GM19099 (cell line): ENCODE data around the gene ZYX.

Source experiments
- POLR2A ChIP-seq: IDR thresholded peaks from 3 replicates; pipeline ENCODE4 v1.6.1; 2011; ENCODE audit warnings: low read depth; ENCODE audit not compliant: insufficient read length; ENCODE audit errors: extremely low read depth

ZYX gene, protein sequence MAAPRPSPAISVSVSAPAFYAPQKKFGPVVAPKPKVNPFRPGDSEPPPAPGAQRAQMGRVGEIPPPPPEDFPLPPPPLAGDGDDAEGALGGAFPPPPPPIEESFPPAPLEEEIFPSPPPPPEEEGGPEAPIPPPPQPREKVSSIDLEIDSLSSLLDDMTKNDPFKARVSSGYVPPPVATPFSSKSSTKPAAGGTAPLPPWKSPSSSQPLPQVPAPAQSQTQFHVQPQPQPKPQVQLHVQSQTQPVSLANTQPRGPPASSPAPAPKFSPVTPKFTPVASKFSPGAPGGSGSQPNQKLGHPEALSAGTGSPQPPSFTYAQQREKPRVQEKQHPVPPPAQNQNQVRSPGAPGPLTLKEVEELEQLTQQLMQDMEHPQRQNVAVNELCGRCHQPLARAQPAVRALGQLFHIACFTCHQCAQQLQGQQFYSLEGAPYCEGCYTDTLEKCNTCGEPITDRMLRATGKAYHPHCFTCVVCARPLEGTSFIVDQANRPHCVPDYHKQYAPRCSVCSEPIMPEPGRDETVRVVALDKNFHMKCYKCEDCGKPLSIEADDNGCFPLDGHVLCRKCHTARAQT

GRCh38 chr7:143380646-143381426 is at the start of gene ZYX:
Gene ZYX (plus strand): TSS chr7:143381345. CDS start chr7:143381572, 227 bp downstream.
- peak; percentile 76 for TF ChIP-seq POLR2A

GRCh38 chr7:143334244-143334643 is 46.9 kb upstream of the ZYX start:
- TF ChIP-seq POLR2A, result no peak

DNA sequence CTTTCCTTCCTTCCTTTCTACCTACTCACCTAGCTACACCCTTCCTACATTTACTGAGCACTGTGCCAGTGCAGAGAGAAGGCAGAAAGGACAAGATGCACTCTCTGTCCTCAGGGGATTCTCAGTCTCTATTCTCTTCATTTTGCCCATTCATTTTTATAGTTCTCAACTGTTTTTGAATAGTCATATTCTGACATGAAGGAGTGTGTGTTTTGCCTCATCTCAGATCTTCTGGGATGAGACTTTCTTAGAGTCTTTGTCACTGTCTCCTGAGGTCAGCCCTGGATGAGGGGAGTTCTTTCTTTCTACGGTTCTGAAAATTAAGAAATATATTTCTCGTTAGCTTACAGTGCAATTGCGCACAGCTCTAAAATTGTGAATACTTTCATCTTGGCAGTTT is 43.9 kb upstream of the ZYX start:
- TF ChIP-seq POLR2A, result no peak

- no peak for TF ChIP-seq POLR2A
Measured at GRCh38 chr7:143341842-143342241, 39.3 kb upstream of the ZYX start.

DNA sequence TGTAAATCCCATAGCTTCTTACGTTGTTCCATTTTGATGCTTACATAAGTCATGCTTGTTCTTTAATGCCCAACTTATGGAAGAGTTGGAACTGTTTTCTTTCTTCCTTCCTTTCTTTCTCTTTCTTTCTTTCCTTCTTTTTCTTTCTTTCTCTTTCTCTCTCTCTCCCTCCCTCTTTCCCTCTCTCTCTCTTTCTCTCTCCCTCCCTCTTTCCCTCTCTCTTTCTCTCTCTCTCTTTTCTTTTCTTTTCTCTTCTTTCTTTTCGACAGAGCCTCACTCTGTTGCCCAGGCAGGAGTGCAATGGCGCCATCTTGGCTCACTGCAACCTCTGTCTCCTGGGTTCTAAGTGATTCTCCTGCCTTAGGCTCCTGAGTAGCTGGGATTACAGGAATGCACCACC is 37.5 kb upstream of the ZYX start:
- no peak for TF ChIP-seq POLR2A

DNA sequence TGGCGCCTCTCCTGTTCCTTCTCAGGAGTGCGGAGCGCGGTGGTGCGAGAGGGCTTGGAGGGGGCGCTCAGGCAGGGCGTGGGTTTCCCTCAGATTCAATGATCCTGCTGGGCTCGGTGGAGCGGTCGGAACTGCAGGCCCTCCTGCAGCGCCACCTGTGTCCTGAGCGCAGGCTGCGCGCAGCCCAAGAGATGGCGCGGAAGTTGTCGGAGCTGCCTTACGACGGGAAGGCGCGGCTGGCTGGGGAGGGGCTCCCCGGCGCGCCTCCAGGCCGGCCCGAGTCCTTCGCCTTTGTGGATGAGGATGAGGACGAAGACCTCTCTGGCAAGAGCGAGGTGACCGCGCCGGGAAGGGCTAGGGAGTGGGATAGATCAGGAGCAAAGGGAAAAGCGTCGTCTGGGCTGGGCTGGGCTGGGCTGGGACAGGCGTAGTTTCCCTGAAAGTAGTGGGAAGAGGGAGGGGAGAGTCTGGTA is 35.7 kb upstream of the ZYX start:
- TF ChIP-seq POLR2A, result no peak

DNA sequence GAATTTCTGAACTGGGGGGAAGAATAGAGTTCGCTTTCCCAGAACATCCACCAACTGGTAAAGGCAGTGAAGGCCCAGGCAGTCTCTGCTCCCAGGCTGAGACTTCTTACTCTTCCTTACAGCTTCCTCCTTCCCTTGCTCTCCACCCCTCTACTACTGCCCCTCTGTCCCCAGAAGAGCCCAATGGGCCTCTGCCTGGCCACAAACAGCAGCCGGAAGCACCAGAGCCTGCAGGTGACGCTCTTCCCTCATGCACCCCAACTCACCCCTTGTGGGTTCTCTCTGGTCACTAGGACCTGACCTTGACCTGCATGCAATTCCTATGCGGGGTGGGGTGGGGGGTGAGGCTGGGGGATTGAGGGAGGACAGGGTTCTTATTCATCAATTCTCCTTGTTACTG is 35.1 kb upstream of the ZYX start:
- no peak for TF ChIP-seq POLR2A

DNA sequence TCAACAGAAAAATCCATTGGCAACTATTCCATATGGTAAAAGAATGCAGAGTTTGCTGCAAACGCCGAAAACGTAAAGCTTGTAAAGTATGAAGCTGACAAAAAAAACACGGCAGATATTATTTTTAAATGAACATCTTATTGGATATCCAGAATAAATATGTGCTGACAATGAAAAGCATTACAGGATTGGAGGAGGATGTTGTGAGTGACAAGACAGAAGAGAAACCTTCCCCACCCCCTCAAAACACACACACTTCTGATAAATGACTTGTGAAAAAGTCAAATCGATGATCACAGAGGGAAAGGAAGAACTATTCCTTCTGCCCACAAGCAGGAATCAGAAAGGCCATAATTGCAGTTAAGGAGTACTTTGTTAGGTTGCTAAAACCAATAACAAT is 33.2 kb upstream of the ZYX start:
- TF ChIP-seq POLR2A, result no peak

DNA sequence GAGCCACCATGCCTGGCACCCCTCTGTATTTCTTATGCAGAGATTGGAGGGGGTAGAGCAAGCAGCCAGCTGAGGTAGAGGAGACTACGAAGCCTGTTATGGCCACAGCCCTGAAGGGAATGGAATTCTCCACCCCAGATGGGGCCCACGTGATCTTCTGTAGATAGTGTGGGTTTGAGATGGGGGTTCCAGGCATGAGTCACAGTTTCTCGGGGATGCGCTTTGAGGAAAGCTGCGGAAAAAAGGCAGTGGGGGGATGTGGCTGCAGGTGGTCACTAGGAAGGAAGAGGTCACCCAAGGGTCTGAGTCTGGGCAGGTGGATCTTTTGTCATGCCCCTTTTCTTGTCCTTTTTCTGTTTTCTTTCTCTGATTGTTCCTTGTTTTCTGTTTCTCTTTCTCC is 30.1 kb upstream of the ZYX start:
- TF ChIP-seq POLR2A, result no peak

GRCh38 chr7:143351574-143351973 is 29.6 kb upstream of the ZYX start:
- TF ChIP-seq POLR2A, result no peak

DNA sequence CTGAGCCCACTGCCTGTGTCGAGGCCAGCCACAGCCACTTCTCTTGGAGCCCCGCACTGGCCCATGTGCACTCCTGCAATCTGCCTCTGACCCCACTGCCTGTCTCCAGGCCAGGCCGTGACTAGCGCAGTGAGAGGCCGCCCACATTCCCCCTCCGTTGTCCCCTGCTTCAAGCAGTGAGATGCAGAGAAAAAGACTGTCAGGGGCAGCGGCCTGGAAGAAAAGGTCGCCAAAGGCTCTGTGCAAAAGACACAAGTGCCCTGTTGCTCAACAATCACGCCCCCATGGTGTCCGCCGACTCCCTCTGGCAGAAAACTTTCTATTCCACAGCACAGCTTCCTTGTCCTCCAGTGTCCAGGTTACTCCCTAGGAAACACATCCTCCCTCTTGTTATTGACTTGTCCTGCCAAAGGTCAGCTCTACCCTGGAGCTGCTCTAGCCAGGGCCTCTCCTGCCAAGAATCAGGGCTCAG is 28.6 kb upstream of the ZYX start:
- no peak for TF ChIP-seq POLR2A

- no peak for TF ChIP-seq POLR2A
Measured at GRCh38 chr7:143354376-143354775, 26.8 kb upstream of the ZYX start.

DNA sequence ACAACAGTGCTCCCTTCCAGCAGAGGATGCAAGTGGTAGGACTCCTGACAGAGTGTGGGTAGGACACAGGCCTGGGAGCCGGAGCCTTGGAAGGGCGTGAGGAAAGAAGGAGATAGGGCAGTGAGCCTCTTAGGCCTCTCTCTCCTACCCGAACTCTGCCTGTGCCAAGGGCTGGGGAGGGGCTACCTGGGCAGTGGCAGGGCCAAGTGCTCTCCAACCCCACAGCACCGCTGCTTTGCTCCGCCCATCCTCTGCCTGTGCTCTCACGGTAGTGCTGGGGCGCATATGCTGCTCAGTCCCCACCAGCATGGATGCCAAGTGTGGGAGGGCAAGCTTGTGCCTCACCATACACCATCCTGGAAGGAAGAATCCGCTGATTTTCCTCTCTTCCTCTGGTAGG is 26.2 kb upstream of the ZYX start:
- no peak for TF ChIP-seq POLR2A

DNA sequence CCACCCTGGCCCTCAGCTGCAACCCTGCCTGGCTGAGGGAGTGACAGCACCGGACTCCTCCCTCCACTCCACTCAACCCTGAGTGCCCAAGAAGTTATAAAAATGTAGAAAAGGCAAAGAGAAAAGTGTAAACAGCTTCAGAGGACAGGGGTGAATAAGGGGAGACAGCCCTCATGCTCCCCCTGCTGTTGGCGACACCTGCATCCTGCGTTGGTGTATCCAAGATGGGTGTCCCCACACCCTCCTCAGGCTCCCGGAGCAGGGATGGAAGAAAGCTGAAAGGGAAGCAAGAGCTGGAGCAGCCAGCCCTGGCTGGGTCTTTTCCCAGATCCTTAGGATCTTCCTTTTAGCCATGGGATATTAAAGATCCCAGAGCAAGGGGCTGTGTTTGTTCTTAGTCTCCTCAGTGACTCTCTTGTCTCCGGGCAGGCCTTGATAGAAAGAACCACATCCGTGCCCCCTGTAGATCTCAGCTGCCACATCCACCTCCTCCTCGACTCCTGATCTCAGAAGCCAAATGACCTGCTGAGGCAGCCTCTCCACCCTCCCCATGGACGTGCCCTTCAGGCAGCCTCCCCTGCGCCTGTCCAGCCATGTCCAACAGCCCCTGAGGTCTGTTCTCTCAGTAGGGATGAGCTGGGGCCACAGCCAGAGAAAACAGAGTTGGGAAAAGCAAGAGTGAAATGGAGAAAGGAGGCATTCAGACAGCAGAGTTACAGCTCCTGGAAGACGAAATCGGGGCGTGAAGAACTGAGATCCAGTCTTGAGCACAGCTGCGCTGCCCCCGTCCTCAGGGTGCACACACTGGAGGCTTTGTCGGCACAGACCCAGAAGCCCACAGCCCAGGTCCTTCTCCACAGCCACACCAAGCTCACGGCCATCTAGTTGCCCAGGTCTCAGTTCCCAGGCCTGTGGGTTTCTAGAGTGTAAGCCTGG is 25.4 kb upstream of the ZYX start:
- TF ChIP-seq POLR2A, result no peak
